Right lobe of liver (tissue), 6 donors: ENCODE results near the gene LAG3. TPM values are rescaled to one million over a fixed set of nuclear protein-coding genes. Genes with fewer than 3 reads are reported as not detected.

Source experiments
- ATAC-seq, 4 donors: fragments of 200-7000 bp; cut with Tn5 transposase; one replicate each; pipeline ENCODE4 v1.9.1; 2020; ENCODE audit warnings: mild to moderate bottlenecking in 4 of 4, moderate library complexity in 4 of 4
- DNase-seq, 3 donors: peaks; one replicate each; pipeline ENCODE4 v3.0.0-alpha.2; 2020
- H3K27ac ChIP-seq, 3 donors: fragments of 200-600 bp; one replicate each; pipeline ENCODE4 v1.8.0; 2022
- H3K27me3 ChIP-seq, 2 donors: fragments of 200-600 bp; one replicate each; pipeline ENCODE4 v1.8.0; 2022
- H3K36me3 ChIP-seq, 4 donors: fragments of 200-600 bp; sonication (generic) in 1 of 4; one replicate each; pipeline versions ENCODE4 v1.5.1 to v1.8.0; 2017 to 2022; ENCODE audit warnings: control low read depth in 1 of 4
- H3K4me1 ChIP-seq, 4 donors: fragments of 200-600 bp; sonication (generic) in 1 of 4; one replicate each; pipeline versions ENCODE4 v1.5.1 to v1.8.0; 2017 to 2022; ENCODE audit warnings: control low read depth in 1 of 4
- H3K4me3 ChIP-seq, 3 donors: fragments of 200-600 bp; one replicate each; pipeline ENCODE4 v1.8.0; 2022
- H3K9me3 ChIP-seq, 4 donors: fragments of 200-600 bp; sonication (generic) in 1 of 4; one replicate each; pipeline versions ENCODE4 v1.5.1 to v1.8.0; 2017 to 2022; ENCODE audit warnings: control low read depth in 1 of 4
- CTCF ChIP-seq, 4 donors: fragments of 200-600 bp in 3 of 4; fragments of 450-650 bp in 1 of 4; IDR thresholded peaks; one replicate each; pipeline versions ENCODE4 v1.5.1 to v1.8.0; 2016 to 2022; ENCODE audit warnings: antibody characterized with exemption in 4 of 4, mild to moderate bottlenecking in 2 of 4
- POLR2A ChIP-seq: fragments of 450-650 bp; IDR thresholded peaks from one replicate; pipeline ENCODE4 v1.6.1; 2017; ENCODE audit warnings: antibody characterized with exemption, mild to moderate bottlenecking
- WGBS: methylation state at CpG from one replicate; pipeline ENCODE4 v1.1.6; 2018; ENCODE audit warnings: low coverage, low lambda C conversion rate; ENCODE audit not compliant: insufficient coverage; ENCODE audit errors: missing lambda C conversion rate; 5-methylcytosine and 5-hydroxymethylcytosine counted together
- intact Hi-C, 2 donors: fragments of 100-400 bp; cut with DNase I; formaldehyde crosslinking; loops; one replicate each; pipeline versions ENCODE4 v1.11.2 to v1.14.1; 2022
- total RNA-seq, 6 experiments: library from RNA; depleted of rRNA in 2 of 6; stranded (reverse); fragments of >200 nt in 2 of 6; fragmentation: NEBNext Ultra II Directional in 3 of 6; extraction: Animal tissue kit (Norgen Biotek cat#: 25700) in 3 of 6; gene quantifications; one replicate each; pipeline versions ENCODE4 v1.1.0 to v1.2.4, GENCODE V29; 2016 to 2023
- donor health status: DM: no; HTN: yes; CAD: no.
- donor health status: DM: no; HTN: no; CAD: no.
- donor health status: DM: no; HTN: no; CAD: no.
- donor health status: DM: no; HTN: yes; CAD: no.
- donor health status: DM: no; HTN: yes; CAD: no.

Gene LAG3
- total RNA-seq, 6 experiments from 2014 or later = 0.18 to 2.3 (median 1.4) TPM

GRCh38 chr12:6820166-6820565 lies 47.8 kb downstream of the LAG3 start:
- peak in 1 of 4 donors; percentile 14 for ATAC-seq
- no peaks in the 10 kb centered on the region for H3K27me3 ChIP-seq
- peak overlapping the region in 1 of 3 donors; percentile 5 for H3K27ac ChIP-seq
- H3K9me3 ChIP-seq = no peaks in the 10 kb centered on the region
- DNase-seq = no peak
- H3K4me3 ChIP-seq = no peak overlapping the region
- peaks cover 0 to 5% (median 0%) of the 10 kb centered on the region in 4 donors for H3K4me1 ChIP-seq
- no peaks in the 10 kb centered on the region for H3K36me3 ChIP-seq
- intact Hi-C loops = no loop called here
- 60% methylated on average over 1 of the region's 5 CpGs for WGBS
- TF ChIP-seq CTCF (IDR thresholded peaks at IDR 0.05) (no peak), POLR2A (no peak)

- Histone ChIP-seq H3K36me3 (no peaks in the 10 kb centered on the region), H3K4me3 (peak within 1 kb of the TSS; percentile 19 to 29 (median 20)), H3K27ac (peak within 1 kb of the TSS in 2 of 3 donors; percentile 6 to 18), H3K9me3 (no peaks in the 10 kb centered on the region), H3K27me3 (no peaks in the 10 kb centered on the region), H3K4me1 (peaks cover 0 to 5% (median 0%) of the 10 kb centered on the region in 4 donors)
- TF ChIP-seq POLR2A (no peak), CTCF (IDR thresholded peaks at IDR 0.05) (no peak)
- 2% methylated on average over 23 of the region's 28 CpGs for WGBS
- ATAC-seq (peak; percentile 33 to 54 (median 42)), DNase-seq (peak in 1 of 3 donors; percentile 55)
- intact Hi-C loops = no loop called here
These were observed 49.5 kb downstream of the LAG3 start, which contains the start of gene GPR162 for GRCh38 chr12:6821591-6822425. GPR162 (plus strand) TSS chr12:6821821; CDS start chr12:6823899, 2,078 bp downstream.

GRCh38 chr12:6822426-6823135 lies 50.3 kb downstream of the LAG3 start:
- H3K27me3 ChIP-seq = no peaks in the 10 kb centered on the region

More at GRCh38 chr12:6822426-6823135, 50.3 kb downstream of the LAG3 start:
- Histone ChIP-seq H3K9me3 (no peaks in the 10 kb centered on the region), H3K4me1 (peaks cover 0 to 5% (median 0%) of the 10 kb centered on the region in 4 donors), H3K27ac (no peak overlapping the region), H3K36me3 (no peaks in the 10 kb centered on the region), H3K4me3 (no peak overlapping the region)
- no peak for DNase-seq
- ATAC-seq = no peak
- WGBS = 62% methylated on average over 7 of the region's 7 CpGs
- TF ChIP-seq CTCF (IDR thresholded peaks at IDR 0.05) = no peak
- TF ChIP-seq POLR2A = no peak
- intact Hi-C loops = no loop called here
